K562 treated with DMSO at 1 percent for 48 hours (cell line): ENCODE measurements around the gene KIAA1191. TPM values are rescaled to one million over a fixed set of nuclear protein-coding genes. Genes with fewer than 3 reads are reported as not detected.

Experiments
- total RNA-seq: library from RNA; unstranded; fragments of 300-600 nt; gene quantifications from 2 replicates; pipeline ENCODE4 v1.2.3, GENCODE V29; 2022; ENCODE audit warnings: low replicate concordance; ENCODE audit errors: extremely low read depth

Gene KIAA1191
- 141 TPM in 1 of 2 replicates, not detected in the other for total RNA-seq

DNA sequence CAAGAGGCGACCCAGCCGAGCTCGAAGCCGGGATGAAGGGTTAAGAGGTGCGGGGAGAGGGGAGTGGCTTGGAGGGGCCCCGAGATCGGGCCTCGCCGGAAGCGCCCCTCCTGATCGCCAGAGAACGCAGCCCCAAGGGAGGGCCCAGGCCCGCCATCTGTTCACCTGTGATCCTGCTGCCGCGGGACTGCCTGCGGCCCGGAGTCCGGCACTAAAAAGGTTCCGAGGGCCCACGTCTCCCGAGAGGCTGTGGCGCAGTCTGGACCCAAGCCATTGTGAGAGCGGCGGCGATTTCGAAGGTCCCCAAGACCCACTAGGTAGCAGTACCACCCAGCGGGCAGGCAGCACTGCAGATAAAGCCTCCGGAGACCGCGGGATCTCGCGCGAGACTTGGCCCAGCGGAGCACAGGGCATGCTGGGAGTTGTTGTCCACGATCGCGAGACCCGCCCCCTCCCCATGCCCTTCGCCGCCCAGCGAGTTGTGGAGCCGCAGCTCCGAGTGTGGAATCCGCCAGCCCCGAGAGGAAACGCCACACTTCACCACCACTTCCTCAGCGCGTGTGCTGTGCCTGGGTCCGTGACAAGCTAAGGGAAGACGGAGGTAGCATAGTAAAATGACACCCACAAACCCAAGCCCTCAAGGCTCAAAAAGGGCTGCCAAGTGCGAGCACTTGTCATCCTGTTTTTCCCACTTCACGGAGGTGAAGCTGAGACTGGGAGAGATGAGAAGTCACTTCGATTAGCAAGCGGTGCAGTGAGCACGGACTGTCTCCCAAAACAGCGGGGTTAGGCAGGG, at the start of gene KIAA1191:
KIAA1191 (minus strand) TSS at position 328 of the 796 bp plus-strand sequence. CDS start 2,256 bp downstream, outside the sequence.

DNA sequence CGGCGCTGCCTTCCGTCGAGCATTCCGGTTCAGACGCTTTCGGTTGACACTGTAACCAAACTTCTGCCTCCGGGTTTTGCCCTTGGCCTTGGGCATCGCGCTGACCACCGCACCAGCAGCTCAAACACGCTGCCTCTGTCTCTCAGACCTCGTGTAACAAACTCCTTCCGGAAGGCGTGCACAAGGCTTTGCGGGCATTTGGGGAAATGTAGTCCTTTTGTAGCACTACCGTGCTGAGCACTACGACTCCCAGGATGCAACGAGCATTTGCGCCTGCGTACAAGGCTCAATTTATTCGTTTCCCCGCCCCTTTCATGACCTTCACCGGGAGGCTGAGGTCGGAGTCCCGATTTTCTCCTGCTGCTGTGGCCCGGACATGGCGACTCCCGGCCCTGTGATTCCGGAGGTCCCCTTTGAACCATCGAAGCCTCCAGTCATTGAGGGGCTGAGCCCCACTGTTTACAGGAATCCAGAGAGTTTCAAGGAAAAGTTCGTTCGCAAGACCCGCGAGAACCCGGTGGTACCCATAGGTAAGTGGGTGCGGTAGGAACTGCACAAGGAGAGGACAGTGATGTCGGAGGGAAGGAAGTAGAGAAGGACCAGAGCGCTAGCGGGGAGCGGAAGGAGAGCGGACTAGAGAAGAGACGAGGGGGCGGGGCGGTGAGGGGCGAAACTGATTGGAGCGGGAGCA, 27.0 kb upstream of the KIAA1191 start, which contains the start of the genes HIGD2A and NOP16:
HIGD2A (plus strand) TSS at position 308 of the 691 bp plus-strand sequence; CDS start at position 377, 69 bp downstream.
NOP16 (minus strand) TSS at position 155 of the 691 bp plus-strand sequence; CDS start at position 96, 59 bp downstream.

DNA sequence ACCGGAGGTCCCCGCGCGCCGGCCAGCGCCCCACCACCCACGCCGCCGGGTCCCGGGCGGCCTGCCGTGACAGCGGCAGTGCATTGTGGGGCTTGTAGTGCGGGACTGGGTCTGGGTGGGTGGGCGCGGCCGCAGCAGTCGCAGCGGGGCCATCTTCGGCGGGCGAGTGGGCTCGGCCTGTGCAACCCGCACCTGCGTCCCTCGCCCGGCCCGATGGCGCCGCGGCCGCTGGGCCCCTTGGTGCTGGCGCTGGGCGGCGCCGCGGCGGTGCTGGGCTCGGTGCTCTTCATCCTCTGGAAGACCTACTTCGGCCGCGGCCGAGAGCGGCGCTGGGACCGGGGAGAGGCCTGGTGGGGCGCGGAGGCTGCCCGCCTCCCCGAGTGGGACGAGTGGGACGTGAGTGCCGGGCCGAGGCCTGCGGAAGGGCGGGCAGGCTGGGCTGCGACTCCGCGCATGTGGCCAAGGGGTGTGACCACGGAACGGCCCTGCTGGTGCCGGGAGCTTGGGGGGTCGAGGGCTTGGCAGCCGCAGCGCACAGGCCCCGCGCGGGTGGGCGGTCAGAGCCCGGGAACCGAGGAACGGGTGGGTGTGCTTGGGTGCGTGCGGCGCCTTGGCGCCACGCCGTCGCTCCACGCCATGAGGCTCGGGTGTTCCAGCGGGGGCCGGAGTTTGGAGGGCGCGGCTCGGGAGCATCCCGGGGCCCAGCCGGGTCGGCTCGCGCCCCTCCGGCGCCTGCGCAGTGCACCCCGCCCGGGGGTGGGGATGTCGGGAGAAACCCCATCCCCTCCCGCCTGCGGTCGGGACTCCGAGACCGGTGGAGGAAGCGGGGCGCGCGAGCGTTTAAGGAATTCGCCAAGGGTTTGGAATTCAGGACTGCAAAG, 4.0 kb upstream of the KIAA1191 start, which contains the start of gene ARL10:
ARL10 (plus strand) TSS at position 137 of the 881 bp plus-strand sequence; CDS start at position 214, 77 bp downstream.

Other genes starting within 250 kb of the KIAA1191 start
- not detected in 2 replicates for gene SIMC1, start 123.3 kb downstream of the KIAA1191 start, total RNA-seq
- not detected in 2 replicates for gene ARL10, start 3.7 kb upstream of the KIAA1191 start, total RNA-seq
- gene NOP16, start 26.8 kb upstream of the KIAA1191 start, total RNA-seq = not detected in 2 replicates
- not detected in 2 replicates for gene HIGD2A, start 27.0 kb upstream of the KIAA1191 start, total RNA-seq
- not detected in 2 replicates for gene CLTB, start 54.8 kb upstream of the KIAA1191 start, total RNA-seq
- gene FAF2, start 86.6 kb upstream of the KIAA1191 start, total RNA-seq = not detected in 2 replicates
- not detected in 2 replicates for gene RNF44, start 175.6 kb upstream of the KIAA1191 start, total RNA-seq
- gene CDHR2, start 187.6 kb upstream of the KIAA1191 start, total RNA-seq = not detected in 2 replicates
- gene GPRIN1, start 248.4 kb upstream of the KIAA1191 start, total RNA-seq = not detected in 2 replicates